HL-60 (cell line): Measurements from ENCODE around the gene MAP7.
A peak's percentile ranks its signal among the peaks of the same experiment; 100 is the strongest.

Experiments
- DNase-seq, 2 experiments: peaks; one replicate each; pipeline ENCODE4 v3.0.0-alpha.2; 2010 to 2020; ENCODE audit warnings: low read depth in 1 of 2, low spot score in 1 of 2
- H3K27ac ChIP-seq: fragments of 250-450 bp; sonication (Bioruptor Pico); replicated peaks from 2 replicates; pipeline ENCODE4 v1.5.1; 2020; ENCODE audit warnings: mild to moderate bottlenecking, moderate library complexity
- H3K27me3 ChIP-seq: fragments of 250-450 bp; sonication (Bioruptor Pico); 2 replicates; pipeline ENCODE4 v1.5.1; 2021; ENCODE audit warnings: mild to moderate bottlenecking, moderate library complexity; ENCODE audit not compliant: insufficient read depth, poor library complexity, severe bottlenecking
- H3K4me3 ChIP-seq: replicated peaks from 2 replicates; pipeline ENCODE4 v1.5.1; 2011; ENCODE audit warnings: mild to moderate bottlenecking, control low read depth, low read length; ENCODE audit not compliant: insufficient read depth
- CTCF ChIP-seq: IDR thresholded peaks from one replicate; pipeline ENCODE4 v1.5.1; 2011; ENCODE audit warnings: low read length, control low read depth, inconsistent platforms; ENCODE audit not compliant: insufficient read depth
- GABPA ChIP-seq: IDR thresholded peaks from 2 replicates; pipeline ENCODE4 v1.6.1; 2012; ENCODE audit warnings: low read depth
- POLR2AphosphoS5 ChIP-seq: IDR thresholded peaks from 2 replicates; pipeline ENCODE4 v1.6.1; 2012; ENCODE audit warnings: low read depth
- REST ChIP-seq: IDR thresholded peaks from 2 replicates; pipeline ENCODE4 v1.6.1; 2012; ENCODE audit warnings: low read depth; ENCODE audit not compliant: insufficient replicate concordance
- SPI1 ChIP-seq: IDR thresholded peaks from 2 replicates; pipeline ENCODE4 v1.6.1; 2012; ENCODE audit warnings: low read depth, mild to moderate bottlenecking, borderline replicate concordance

Gene MAP7

GRCh38 chr6:136334853-136335252 is 215.4 kb downstream of the MAP7 start:
- no peak for DNase-seq
- no peaks in the 10 kb centered on the region for H3K27me3 ChIP-seq
- no peak overlapping the region for H3K27ac ChIP-seq
- H3K4me3 ChIP-seq = no peak overlapping the region
- no peak for TF ChIP-seq GABPA
- TF ChIP-seq REST = no peak
- no peak for TF ChIP-seq SPI1
- TF ChIP-seq CTCF = no peak
- TF ChIP-seq POLR2AphosphoS5 = no peak

GRCh38 chr6:136334465-136334846 is 215.8 kb downstream of the MAP7 start:
- no peak for DNase-seq
- Histone ChIP-seq H3K4me3 (no peak overlapping the region), H3K27ac (no peak overlapping the region), H3K27me3 (no peaks in the 10 kb centered on the region)
- TF ChIP-seq SPI1 (no peak), POLR2AphosphoS5 (no peak), CTCF (no peak), REST (no peak)

GRCh38 chr6:136333824-136334464 is 216.3 kb downstream of the MAP7 start:
- Histone ChIP-seq H3K4me3 (no peak overlapping the region), H3K27me3 (no peaks in the 10 kb centered on the region), H3K27ac (no peak overlapping the region)
- no peak for TF ChIP-seq POLR2AphosphoS5
- no peak for TF ChIP-seq REST
- no peak for TF ChIP-seq GABPA
- no peak for TF ChIP-seq SPI1
- TF ChIP-seq CTCF = no peak
- DNase-seq = peak in 1 of 2 experiments; percentile 6
